AG09319 (cell line): Measurements from ENCODE around the gene KRT6A.

ENCODE experiments used
- DNase-seq: peaks from one replicate; pipeline ENCODE4 v3.0.0-alpha.2; 2010; ENCODE audit warnings: low read depth; ENCODE audit errors: extremely low read depth
- CTCF ChIP-seq: IDR thresholded peaks from 2 replicates; pipeline ENCODE4 v1.5.1; 2011; ENCODE audit warnings: low read depth, mild to moderate bottlenecking, inconsistent platforms, low read length, moderate library complexity

Gene KRT6A

GRCh38 chr12:52519826-52520662 lies 27.0 kb upstream of the KRT6A start, which contains the start of gene KRT5:
TSS of gene KRT5 (minus strand) at chr12:52520394. CDS start at chr12:52520296, 98 bp downstream.
- no peak for DNase-seq
- TF ChIP-seq CTCF = no peak

DNA sequence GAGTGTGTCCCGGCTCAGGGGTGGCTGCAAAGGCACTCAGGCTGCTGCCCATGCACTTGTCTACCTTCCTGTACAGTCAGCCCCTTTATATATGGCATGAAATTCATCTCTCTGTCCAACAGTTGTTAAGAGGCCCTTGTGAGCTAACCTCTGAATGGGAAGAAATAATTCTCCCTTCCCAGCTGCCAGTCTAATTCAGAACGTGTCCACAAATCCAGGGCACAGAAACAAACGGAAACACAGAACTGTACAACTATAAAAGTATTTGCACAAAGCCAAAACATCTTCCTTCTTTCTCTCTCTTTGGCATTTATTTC lies 26.3 kb upstream of the KRT6A start:
- DNase-seq = no peak
- TF ChIP-seq CTCF = no peak

- DNase-seq = no peak
- TF ChIP-seq CTCF = no peak
Observed at GRCh38 chr12:52518574-52519386, 25.7 kb upstream of the KRT6A start.

- TF ChIP-seq CTCF = no peak
Observed at GRCh38 chr12:52517888-52518287, 24.8 kb upstream of the KRT6A start.

GRCh38 chr12:52517005-52517835 lies 24.2 kb upstream of the KRT6A start:
- TF ChIP-seq CTCF = no peak
- DNase-seq = no peak

More at GRCh38 chr12:52517888-52518287, 24.8 kb upstream of the KRT6A start:
- DNase-seq = no peak

DNA sequence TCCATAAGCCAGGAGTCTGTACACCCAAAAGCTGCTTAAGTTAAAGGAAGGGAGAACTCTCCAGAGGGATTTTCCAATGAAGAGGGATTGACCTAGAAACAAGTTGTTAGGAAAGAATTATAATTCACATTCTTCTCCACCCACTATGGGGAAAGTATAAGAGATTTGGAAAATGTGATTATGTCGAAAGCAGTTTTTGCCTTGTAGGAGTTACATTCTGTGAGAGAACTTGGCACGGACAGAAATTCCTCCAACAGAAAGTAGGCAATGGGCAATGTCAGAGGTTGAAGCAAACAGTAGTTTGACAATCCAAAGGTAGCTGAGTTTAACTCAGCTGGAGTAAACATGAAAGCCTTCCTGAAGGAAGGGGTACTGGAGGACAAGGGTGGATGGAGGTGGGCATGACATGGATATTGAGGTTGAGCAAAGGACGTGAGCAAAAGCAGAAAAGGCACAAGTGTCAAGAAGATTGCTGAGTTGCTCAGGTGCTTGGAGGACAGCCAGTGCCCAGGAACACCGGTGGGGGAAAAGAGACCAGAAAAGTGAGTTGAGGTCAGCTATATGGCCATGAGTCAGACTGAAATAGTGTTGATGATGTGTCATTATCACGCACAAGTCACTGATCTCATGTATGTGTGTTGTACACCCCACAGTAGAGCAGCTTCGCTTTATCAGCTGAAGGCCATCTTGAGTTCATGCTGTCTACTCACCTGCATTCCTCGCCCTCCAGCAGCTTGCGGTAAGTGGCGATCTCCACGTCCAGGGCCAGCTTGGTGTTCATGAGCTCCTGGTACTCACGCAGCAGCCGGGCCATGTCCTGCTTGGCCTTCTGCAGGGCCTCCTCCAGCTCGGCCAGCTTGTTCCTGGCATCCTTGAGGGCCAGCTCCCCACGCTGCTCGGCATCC lies 23.1 kb upstream of the KRT6A start:
- no peak for DNase-seq
- TF ChIP-seq CTCF = no peak
